Keratinocyte (primary cell): ENCODE results near the gene EYS. TPM values are rescaled to one million over a fixed set of nuclear protein-coding genes. Genes with fewer than 3 reads are reported as not detected.

Experiments
- DNase-seq: peaks from one replicate; pipeline ENCODE4 v3.0.0-alpha.2; 2011; ENCODE audit warnings: low read depth, missing footprints, low spot score
- FAIRE-seq: peaks from 2 replicates; lab custom pipeline; 2011; peaks lifted over from hg19 to GRCh38; lab: Jason Lieb, UNC
- H2AFZ ChIP-seq: 2 replicates; pipeline ENCODE4 v1.6.0; 2012; ENCODE audit warnings: low read length, control low read depth, inconsistent platforms; ENCODE audit not compliant: control insufficient read depth
- H3K27ac ChIP-seq: 2 replicates; pipeline ENCODE4 v1.5.1; 2011; ENCODE audit warnings: low read length; ENCODE audit not compliant: control insufficient read depth, insufficient read depth
- H3K27me3 ChIP-seq: 3 replicates; pipeline ENCODE4 v1.6.0; 2011; ENCODE audit warnings: low read length; ENCODE audit not compliant: control insufficient read depth, insufficient read depth; ENCODE audit errors: extremely low read depth
- H3K36me3 ChIP-seq, 2 experiments: 2 replicates in 1 of 2; 3 replicates in 1 of 2; pipeline ENCODE4 v1.5.1; 2011; ENCODE audit warnings: low read length in 2 of 2, mild to moderate bottlenecking in 1 of 2; ENCODE audit not compliant: control insufficient read depth in 2 of 2, insufficient read depth in 2 of 2; ENCODE audit errors: extremely low read depth in 1 of 2
- H3K4me1 ChIP-seq: 3 replicates; pipeline ENCODE4 v1.5.1; 2011; ENCODE audit warnings: low read length; ENCODE audit not compliant: control insufficient read depth, insufficient read depth; ENCODE audit errors: extremely low read depth
- H3K4me2 ChIP-seq: 3 replicates; pipeline ENCODE4 v1.6.0; 2011; ENCODE audit warnings: low read depth, low read length; ENCODE audit not compliant: control insufficient read depth, insufficient read depth; ENCODE audit errors: extremely low read depth
- H3K4me3 ChIP-seq, 3 experiments: fragments of 200-600 bp in 1 of 3; sonication (generic) in 1 of 3; 2 replicates in 2 of 3; 3 replicates in 1 of 3; pipeline ENCODE4 v1.5.1; 2011 to 2016; ENCODE audit warnings: low read length in 3 of 3, mild to moderate bottlenecking in 3 of 3, control low read depth in 2 of 3, inconsistent platforms in 1 of 3, low read depth in 1 of 3, mixed read lengths in 1 of 3, mixed run types in 1 of 3, moderate library complexity in 1 of 3; ENCODE audit not compliant: control insufficient read depth in 2 of 3, insufficient read depth in 2 of 3; ENCODE audit errors: extremely low read depth in 1 of 3
- H3K79me2 ChIP-seq: 2 replicates; pipeline ENCODE4 v1.6.0; 2012; ENCODE audit warnings: low read length; ENCODE audit not compliant: control insufficient read depth, insufficient read depth
- H3K9ac ChIP-seq: 3 replicates; pipeline ENCODE4 v1.6.0; 2011; ENCODE audit warnings: low read length; ENCODE audit not compliant: control insufficient read depth, insufficient read depth; ENCODE audit errors: extremely low read depth
- H3K9me1 ChIP-seq: 3 replicates; pipeline ENCODE4 v1.6.0; 2011; ENCODE audit warnings: low read length; ENCODE audit not compliant: control insufficient read depth, insufficient read depth; ENCODE audit errors: extremely low read depth
- H3K9me3 ChIP-seq: 2 replicates; pipeline ENCODE4 v1.5.1; 2012; ENCODE audit warnings: low read depth, low read length; ENCODE audit not compliant: control insufficient read depth
- H4K20me1 ChIP-seq: 3 replicates; pipeline ENCODE4 v1.6.0; 2011; ENCODE audit warnings: low read length; ENCODE audit not compliant: control insufficient read depth, insufficient read depth; ENCODE audit errors: extremely low read depth
- CTCF ChIP-seq, 3 experiments: IDR thresholded peaks in 1 of 3; conservative IDR thresholded peaks in 1 of 3; optimal IDR thresholded peaks in 1 of 3; 2 replicates in 2 of 3; 3 replicates in 1 of 3; pipeline versions ENCODE3 to v1.5.1; 2011; ENCODE audit warnings: low read length in 3 of 3, mild to moderate bottlenecking in 3 of 3, moderate library complexity in 2 of 3, control low read depth in 1 of 3, inconsistent platforms in 1 of 3; ENCODE audit not compliant: insufficient read depth in 2 of 3; ENCODE audit errors: extremely low read depth in 1 of 3
- EZH2 ChIP-seq: IDR thresholded peaks from one replicate; pipeline ENCODE4 v1.6.1; 2012; ENCODE audit warnings: inconsistent platforms, mild to moderate bottlenecking, low read length, moderate library complexity
- dilution Hi-C: fragments of 300-500 bp; cut with MboI; formaldehyde crosslinking; loops from one replicate; pipeline ENCODE4 v1.7.0; 2020; ENCODE audit warnings: low sequenced_read_pairs; ENCODE audit not compliant: extremely low pct_ligation_motif_present
- polyA plus RNA-seq, 5 experiments: library from polyadenylated mRNA; depleted of rRNA in 3 of 5; stranded (reverse) in 3 of 5; stranded (forward) in 1 of 5; unstranded in 1 of 5; fragments of >200 nt; gene quantifications; 1 replicate in 1 of 5; 2 replicates in 3 of 5; 3 replicates in 1 of 5; pipeline versions ENCODE4 v1.2.1 to v1.2.3, GENCODE V29; 2011 to 2012; ENCODE audit warnings: missing spikeins in 2 of 5, low read depth in 1 of 5, low replicate concordance in 1 of 5

Gene EYS
- polyA plus RNA-seq, 1 donor (not counting 4 experiments of a cell fraction or from before 2014, with no cell fraction given) = 0.34 TPM

DNA sequence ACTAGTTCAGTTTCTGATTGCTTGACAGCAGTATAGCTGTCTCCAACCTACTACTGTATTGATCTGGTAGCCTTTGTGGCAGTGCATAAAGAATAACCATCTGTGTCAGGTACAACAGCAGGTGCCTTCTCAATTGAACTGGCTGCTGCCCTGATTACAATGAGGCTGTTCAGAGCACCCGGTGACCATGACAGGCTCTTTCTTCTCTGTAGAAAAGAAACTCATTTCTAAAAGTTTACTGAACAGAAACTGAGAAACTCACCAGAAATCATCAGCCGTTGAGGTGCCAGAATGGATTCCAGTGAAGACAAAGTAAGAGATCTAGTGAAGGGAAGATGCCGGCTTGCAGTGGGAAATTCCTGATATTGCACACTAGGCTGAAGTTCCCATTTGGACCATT is 1117.1 kb downstream of the EYS start:
- dilution Hi-C loops = no loop called here
- Histone ChIP-seq H3K27me3 (no peaks in the 10 kb centered on the region), H3K4me2 (no peak overlapping the region)

DNA sequence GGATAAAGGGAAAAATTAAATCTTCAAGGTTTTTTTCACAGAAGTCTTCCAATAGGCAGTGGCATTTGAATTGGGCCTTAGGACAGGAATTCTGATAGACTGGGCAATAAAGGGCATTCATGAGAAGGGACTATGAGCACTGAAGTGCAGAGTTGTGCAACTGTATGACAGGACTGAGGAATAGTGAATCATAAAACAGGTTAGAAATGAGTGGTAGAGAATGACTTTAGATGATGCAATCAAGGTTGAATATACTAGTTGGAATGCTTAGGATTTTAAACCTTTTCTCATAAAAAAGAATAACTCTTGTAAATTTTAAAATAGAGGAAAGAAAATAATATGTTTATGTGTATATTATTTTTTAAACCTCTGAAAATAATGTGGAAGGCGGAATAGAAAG is 1126.7 kb downstream of the EYS start:
- dilution Hi-C loops = no loop called here

More for the DNA sequence above, 1117.1 kb downstream of the EYS start:
- H3K36me3 ChIP-seq = no peaks in the 10 kb centered on the region
- DNase-seq (no peak), FAIRE-seq (no peak)
- H2AFZ ChIP-seq = no peak overlapping the region
- H3K4me3 ChIP-seq = no peak overlapping the region
- H3K9ac ChIP-seq = no peak overlapping the region
- H3K9me3 ChIP-seq = no peaks in the 10 kb centered on the region
- H4K20me1 ChIP-seq = no peaks in the 10 kb centered on the region
- H3K9me1 ChIP-seq = no peaks in the 10 kb centered on the region
- TF ChIP-seq CTCF (optimal IDR thresholded peaks at IDR 0.05 in 1 of 3, IDR thresholded peaks at IDR 0.05 in 1 of 3, conservative IDR thresholded peaks at IDR 0.05 in 1 of 3; ENCODE audit: extremely low read depth in 1 of 3, insufficient read depth in 2 of 3, low read length in 3 of 3) (no peak), EZH2 (no peak)
- no peak overlapping the region for H3K27ac ChIP-seq
- H3K4me1 ChIP-seq = no peaks in the 10 kb centered on the region
- no peaks in the 10 kb centered on the region for H3K79me2 ChIP-seq

More for the DNA sequence above, 1126.7 kb downstream of the EYS start:
- Histone ChIP-seq H3K79me2 (no peaks in the 10 kb centered on the region), H3K9ac (no peak overlapping the region), H3K27me3 (no peaks in the 10 kb centered on the region), H4K20me1 (no peaks in the 10 kb centered on the region), H2AFZ (no peak overlapping the region), H3K36me3 (no peaks in the 10 kb centered on the region), H3K4me1 (peaks cover 4% of the 10 kb centered on the region), H3K9me3 (no peaks in the 10 kb centered on the region), H3K4me2 (no peak overlapping the region), H3K4me3 (no peak overlapping the region), H3K27ac (no peak overlapping the region), H3K9me1 (no peaks in the 10 kb centered on the region)
- FAIRE-seq (no peak), DNase-seq (no peak)
- no peak for TF ChIP-seq EZH2
- TF ChIP-seq CTCF (optimal IDR thresholded peaks at IDR 0.05 in 1 of 3, IDR thresholded peaks at IDR 0.05 in 1 of 3, conservative IDR thresholded peaks at IDR 0.05 in 1 of 3; ENCODE audit: extremely low read depth in 1 of 3, insufficient read depth in 2 of 3, low read length in 3 of 3) = no peak
